HEK293 (cell line): ENCODE data around the gene ABCA12.

Experiments
- CTCF ChIP-seq: fragments of 450-650 bp; formaldehyde crosslinking; IDR thresholded peaks from 2 replicates; pipeline ENCODE4 v1.5.1; 2016; ENCODE audit warnings: missing biosample characterization, missing genetic modification characterization
- ZNF341 ChIP-seq: fragments of 450-650 bp; formaldehyde crosslinking; IDR thresholded peaks from 2 replicates; pipeline ENCODE4; 2016; ENCODE audit warnings: low read depth, missing biosample characterization, missing genetic modification characterization
- ZNF664 ChIP-seq: fragments of 450-650 bp; formaldehyde crosslinking; IDR thresholded peaks from 2 replicates; pipeline ENCODE4 v1.5.1; 2016; ENCODE audit warnings: missing biosample characterization, missing genetic modification characterization
- TF ChIP-seq, protein P1 (sequence below): fragments of 450-650 bp; formaldehyde crosslinking; IDR thresholded peaks from 2 replicates; pipeline ENCODE4 v1.5.1; 2016; ENCODE audit warnings: missing biosample characterization, missing genetic modification characterization

GRCh38 chr2:215066124-215066523 is 72.3 kb downstream of the ABCA12 start:
- TF ChIP-seq ZNF664 (no peak), CTCF (tag by site-specific recombination) (no peak), ZNF341 (tag by site-specific recombination) (no peak)
- TF ChIP-seq, protein P1, sequence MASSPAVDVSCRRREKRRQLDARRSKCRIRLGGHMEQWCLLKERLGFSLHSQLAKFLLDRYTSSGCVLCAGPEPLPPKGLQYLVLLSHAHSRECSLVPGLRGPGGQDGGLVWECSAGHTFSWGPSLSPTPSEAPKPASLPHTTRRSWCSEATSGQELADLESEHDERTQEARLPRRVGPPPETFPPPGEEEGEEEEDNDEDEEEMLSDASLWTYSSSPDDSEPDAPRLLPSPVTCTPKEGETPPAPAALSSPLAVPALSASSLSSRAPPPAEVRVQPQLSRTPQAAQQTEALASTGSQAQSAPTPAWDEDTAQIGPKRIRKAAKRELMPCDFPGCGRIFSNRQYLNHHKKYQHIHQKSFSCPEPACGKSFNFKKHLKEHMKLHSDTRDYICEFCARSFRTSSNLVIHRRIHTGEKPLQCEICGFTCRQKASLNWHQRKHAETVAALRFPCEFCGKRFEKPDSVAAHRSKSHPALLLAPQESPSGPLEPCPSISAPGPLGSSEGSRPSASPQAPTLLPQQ (tag by site-specific recombination), result no peak
